ENCODE measurements around the gene CMTM6.
A peak's percentile ranks its signal among the peaks of the same experiment; 100 is the strongest.
"Not testable (repeated sequence)": the region's sequence is repeated elsewhere in the genome, so short reads cannot be mapped to it uniquely, and the experiment has no call there.

CMTM6 gene

GRCh38 chr3:32440611-32441350 lies 61.9 kb downstream of the CMTM6 start:
- DNase-seq: no peak

- not testable (repeated sequence) for DNase-seq
These were observed 63.2 kb downstream of the CMTM6 start for GRCh38 chr3:32439421-32439820.

GRCh38 chr3:32438596-32439344 lies 63.9 kb downstream of the CMTM6 start:
- no peak for DNase-seq

- no peak for DNase-seq
These were observed 64.8 kb downstream of the CMTM6 start for GRCh38 chr3:32437896-32438295.

GRCh38 chr3:32436816-32437189 lies 65.8 kb downstream of the CMTM6 start:
- no peak for DNase-seq

- no peak for DNase-seq
These were observed 66.5 kb downstream of the CMTM6 start for GRCh38 chr3:32435911-32436815.

- no peak for DNase-seq
These were observed 68.4 kb downstream of the CMTM6 start for GRCh38 chr3:32434206-32434605.

GRCh38 chr3:32432711-32433530 lies 69.7 kb downstream of the CMTM6 start:
- peak in 1 of 2 experiments; percentile 21 for DNase-seq

GRCh38 chr3:32432045-32432710 lies 70.5 kb downstream of the CMTM6 start:
- no peak for DNase-seq

GRCh38 chr3:32431481-32431880 lies 71.2 kb downstream of the CMTM6 start:
- DNase-seq: no peak
